ENCODE data around the gene FCRL5.

FCRL5 gene

GRCh38 chr1:157466011-157466410 lies 86.3 kb downstream of the FCRL5 start:
- TF ChIP-seq TAF1 (IDR thresholded peaks at IDR 0.05; ENCODE audit: low read depth, low read length) (no peak), SPI1 (IDR thresholded peaks at IDR 0.05; ENCODE audit: low read depth, low read length) (no peak), PAX5 (IDR thresholded peaks at IDR 0.05; ENCODE audit: insufficient read depth, low read length, severe bottlenecking) (no peak), POLR2AphosphoS5 (IDR thresholded peaks at IDR 0.05; ENCODE audit: low read depth, low read length) (no peak), POU2F2 (IDR thresholded peaks at IDR 0.05; ENCODE audit: low read depth, low read length) (no peak), POLR2A (IDR thresholded peaks at IDR 0.05; ENCODE audit: low read depth, low read length) (no peak)
- FAIRE-seq, result no peak
- no peak for DNase-seq (ENCODE audit: insufficient read length, low spot score)

Data from GM12891 (cell line).